ENCODE data around the gene SFXN3. TPM values are rescaled to one million over a fixed set of nuclear protein-coding genes. Genes with fewer than 3 reads are reported as not detected.

Gene SFXN3
- total and polyA plus RNA-seq, 2 of the 13 experiments (the other 11 are each of a cell fraction or from before 2014, with no cell fraction given): 16.8 to 71.5 TPM

DNA sequence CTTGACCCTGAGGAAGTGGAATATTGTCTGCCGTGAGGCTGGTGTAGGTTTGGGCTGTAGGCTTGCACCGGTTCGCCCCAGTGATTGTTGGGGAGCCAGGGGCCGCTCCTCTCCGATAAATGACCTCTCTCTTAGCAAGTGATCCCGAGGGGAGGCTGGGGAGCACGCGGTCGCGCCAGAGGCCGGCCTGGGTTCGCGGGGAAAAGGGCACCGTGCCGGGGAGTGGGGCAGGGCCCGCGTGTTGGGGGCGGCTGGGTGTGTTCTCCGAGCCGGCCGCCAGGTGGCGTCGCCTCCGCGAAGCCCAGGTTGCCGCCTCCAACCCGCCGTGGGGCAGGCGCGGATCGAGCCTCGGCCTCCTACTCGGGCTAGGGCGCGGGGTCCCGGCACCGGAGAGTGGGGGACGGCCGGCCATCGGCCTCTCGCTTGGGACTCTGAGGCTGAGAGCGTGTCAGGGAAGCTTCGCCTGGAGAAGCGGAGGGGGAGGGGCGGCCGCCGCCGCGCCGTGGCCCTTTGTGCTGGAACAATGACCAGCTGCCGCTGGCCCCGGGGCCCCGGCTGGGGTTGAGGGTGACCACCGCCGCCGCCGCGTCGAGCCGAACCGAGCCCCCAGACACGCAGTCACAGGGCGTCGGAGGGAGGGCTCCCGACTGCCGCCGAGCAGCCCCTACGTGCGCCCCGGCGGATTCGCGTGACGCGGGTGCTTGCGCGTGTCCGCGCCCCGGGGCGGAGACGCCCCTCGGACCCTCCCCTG lies 31.9 kb upstream of the SFXN3 start (continued):
- TF ChIP-seq, protein P1, sequence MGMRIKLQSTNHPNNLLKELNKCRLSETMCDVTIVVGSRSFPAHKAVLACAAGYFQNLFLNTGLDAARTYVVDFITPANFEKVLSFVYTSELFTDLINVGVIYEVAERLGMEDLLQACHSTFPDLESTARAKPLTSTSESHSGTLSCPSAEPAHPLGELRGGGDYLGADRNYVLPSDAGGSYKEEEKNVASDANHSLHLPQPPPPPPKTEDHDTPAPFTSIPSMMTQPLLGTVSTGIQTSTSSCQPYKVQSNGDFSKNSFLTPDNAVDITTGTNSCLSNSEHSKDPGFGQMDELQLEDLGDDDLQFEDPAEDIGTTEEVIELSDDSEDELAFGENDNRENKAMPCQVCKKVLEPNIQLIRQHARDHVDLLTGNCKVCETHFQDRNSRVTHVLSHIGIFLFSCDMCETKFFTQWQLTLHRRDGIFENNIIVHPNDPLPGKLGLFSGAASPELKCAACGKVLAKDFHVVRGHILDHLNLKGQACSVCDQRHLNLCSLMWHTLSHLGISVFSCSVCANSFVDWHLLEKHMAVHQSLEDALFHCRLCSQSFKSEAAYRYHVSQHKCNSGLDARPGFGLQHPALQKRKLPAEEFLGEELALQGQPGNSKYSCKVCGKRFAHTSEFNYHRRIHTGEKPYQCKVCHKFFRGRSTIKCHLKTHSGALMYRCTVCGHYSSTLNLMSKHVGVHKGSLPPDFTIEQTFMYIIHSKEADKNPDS (CRISPR knock-in tag; IDR thresholded peaks at IDR 0.05): no peak
- TF ChIP-seq ZNF235 (CRISPR knock-in tag; IDR thresholded peaks at IDR 0.05; ENCODE audit: borderline replicate concordance) (peak; percentile 71; the same call in 1 of the 2 replicates), ZNF569 (CRISPR knock-in tag; IDR thresholded peaks at IDR 0.05; ENCODE audit: borderline replicate concordance) (no peak), ZNF256 (CRISPR knock-in tag; conservative IDR thresholded peaks at IDR 0.05) (0 out of 2 replicates have a peak, but pooled peaks have one; percentile 20), ZFP41 (CRISPR knock-in tag; IDR thresholded peaks at IDR 0.05; ENCODE audit: borderline replicate concordance) (no peak), FIP1L1 (IDR thresholded peaks at IDR 0.05; ENCODE audit: borderline replicate concordance, insufficient read depth, low read depth, low read length) (no peak), ZNF30 (CRISPR knock-in tag; IDR thresholded peaks at IDR 0.05) (no peak), KAT7 (CRISPR knock-in tag; IDR thresholded peaks at IDR 0.05; ENCODE audit: borderline replicate concordance) (0 out of 2 replicates have a peak, but pooled peaks have one; percentile 42), RNF2 (conservative IDR thresholded peaks at IDR 0.05; ENCODE audit: low read depth) (0 out of 2 replicates have a peak, but pooled peaks have one; percentile 38), ZNF317 (CRISPR knock-in tag; IDR thresholded peaks at IDR 0.05) (peak; percentile 53; the same call in 1 of the 2 replicates), ZBTB1 (CRISPR knock-in tag; IDR thresholded peaks at IDR 0.05; ENCODE audit: borderline replicate concordance) (no peak), ZNF652 (CRISPR knock-in tag; IDR thresholded peaks at IDR 0.05; ENCODE audit: borderline replicate concordance, low read depth) (no peak)
- TF ChIP-seq, protein P2, sequence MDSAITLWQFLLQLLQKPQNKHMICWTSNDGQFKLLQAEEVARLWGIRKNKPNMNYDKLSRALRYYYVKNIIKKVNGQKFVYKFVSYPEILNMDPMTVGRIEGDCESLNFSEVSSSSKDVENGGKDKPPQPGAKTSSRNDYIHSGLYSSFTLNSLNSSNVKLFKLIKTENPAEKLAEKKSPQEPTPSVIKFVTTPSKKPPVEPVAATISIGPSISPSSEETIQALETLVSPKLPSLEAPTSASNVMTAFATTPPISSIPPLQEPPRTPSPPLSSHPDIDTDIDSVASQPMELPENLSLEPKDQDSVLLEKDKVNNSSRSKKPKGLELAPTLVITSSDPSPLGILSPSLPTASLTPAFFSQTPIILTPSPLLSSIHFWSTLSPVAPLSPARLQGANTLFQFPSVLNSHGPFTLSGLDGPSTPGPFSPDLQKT (CRISPR knock-in tag; IDR thresholded peaks at IDR 0.05; ENCODE audit: borderline replicate concordance): no peak
- TF ChIP-seq, protein P3, sequence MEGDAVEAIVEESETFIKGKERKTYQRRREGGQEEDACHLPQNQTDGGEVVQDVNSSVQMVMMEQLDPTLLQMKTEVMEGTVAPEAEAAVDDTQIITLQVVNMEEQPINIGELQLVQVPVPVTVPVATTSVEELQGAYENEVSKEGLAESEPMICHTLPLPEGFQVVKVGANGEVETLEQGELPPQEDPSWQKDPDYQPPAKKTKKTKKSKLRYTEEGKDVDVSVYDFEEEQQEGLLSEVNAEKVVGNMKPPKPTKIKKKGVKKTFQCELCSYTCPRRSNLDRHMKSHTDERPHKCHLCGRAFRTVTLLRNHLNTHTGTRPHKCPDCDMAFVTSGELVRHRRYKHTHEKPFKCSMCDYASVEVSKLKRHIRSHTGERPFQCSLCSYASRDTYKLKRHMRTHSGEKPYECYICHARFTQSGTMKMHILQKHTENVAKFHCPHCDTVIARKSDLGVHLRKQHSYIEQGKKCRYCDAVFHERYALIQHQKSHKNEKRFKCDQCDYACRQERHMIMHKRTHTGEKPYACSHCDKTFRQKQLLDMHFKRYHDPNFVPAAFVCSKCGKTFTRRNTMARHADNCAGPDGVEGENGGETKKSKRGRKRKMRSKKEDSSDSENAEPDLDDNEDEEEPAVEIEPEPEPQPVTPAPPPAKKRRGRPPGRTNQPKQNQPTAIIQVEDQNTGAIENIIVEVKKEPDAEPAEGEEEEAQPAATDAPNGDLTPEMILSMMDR (CRISPR knock-in tag; IDR thresholded peaks at IDR 0.05): peak; percentile 87
- TF ChIP-seq, protein P4, sequence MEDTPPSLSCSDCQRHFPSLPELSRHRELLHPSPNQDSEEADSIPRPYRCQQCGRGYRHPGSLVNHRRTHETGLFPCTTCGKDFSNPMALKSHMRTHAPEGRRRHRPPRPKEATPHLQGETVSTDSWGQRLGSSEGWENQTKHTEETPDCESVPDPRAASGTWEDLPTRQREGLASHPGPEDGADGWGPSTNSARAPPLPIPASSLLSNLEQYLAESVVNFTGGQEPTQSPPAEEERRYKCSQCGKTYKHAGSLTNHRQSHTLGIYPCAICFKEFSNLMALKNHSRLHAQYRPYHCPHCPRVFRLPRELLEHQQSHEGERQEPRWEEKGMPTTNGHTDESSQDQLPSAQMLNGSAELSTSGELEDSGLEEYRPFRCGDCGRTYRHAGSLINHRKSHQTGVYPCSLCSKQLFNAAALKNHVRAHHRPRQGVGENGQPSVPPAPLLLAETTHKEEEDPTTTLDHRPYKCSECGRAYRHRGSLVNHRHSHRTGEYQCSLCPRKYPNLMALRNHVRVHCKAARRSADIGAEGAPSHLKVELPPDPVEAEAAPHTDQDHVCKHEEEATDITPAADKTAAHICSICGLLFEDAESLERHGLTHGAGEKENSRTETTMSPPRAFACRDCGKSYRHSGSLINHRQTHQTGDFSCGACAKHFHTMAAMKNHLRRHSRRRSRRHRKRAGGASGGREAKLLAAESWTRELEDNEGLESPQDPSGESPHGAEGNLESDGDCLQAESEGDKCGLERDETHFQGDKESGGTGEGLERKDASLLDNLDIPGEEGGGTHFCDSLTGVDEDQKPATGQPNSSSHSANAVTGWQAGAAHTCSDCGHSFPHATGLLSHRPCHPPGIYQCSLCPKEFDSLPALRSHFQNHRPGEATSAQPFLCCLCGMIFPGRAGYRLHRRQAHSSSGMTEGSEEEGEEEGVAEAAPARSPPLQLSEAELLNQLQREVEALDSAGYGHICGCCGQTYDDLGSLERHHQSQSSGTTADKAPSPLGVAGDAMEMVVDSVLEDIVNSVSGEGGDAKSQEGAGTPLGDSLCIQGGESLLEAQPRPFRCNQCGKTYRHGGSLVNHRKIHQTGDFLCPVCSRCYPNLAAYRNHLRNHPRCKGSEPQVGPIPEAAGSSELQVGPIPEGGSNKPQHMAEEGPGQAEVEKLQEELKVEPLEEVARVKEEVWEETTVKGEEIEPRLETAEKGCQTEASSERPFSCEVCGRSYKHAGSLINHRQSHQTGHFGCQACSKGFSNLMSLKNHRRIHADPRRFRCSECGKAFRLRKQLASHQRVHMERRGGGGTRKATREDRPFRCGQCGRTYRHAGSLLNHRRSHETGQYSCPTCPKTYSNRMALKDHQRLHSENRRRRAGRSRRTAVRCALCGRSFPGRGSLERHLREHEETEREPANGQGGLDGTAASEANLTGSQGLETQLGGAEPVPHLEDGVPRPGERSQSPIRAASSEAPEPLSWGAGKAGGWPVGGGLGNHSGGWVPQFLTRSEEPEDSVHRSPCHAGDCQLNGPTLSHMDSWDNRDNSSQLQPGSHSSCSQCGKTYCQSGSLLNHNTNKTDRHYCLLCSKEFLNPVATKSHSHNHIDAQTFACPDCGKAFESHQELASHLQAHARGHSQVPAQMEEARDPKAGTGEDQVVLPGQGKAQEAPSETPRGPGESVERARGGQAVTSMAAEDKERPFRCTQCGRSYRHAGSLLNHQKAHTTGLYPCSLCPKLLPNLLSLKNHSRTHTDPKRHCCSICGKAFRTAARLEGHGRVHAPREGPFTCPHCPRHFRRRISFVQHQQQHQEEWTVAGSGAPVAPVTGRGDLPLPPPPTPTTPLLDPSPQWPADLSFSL (CRISPR knock-in tag; IDR thresholded peaks at IDR 0.05): no peak
